Bronchial epithelial cell (primary cell): ENCODE data around the gene SARS1. TPM values are rescaled to one million over a fixed set of nuclear protein-coding genes. Genes with fewer than 3 reads are reported as not detected.
A peak's percentile ranks its signal among the peaks of the same experiment; 100 is the strongest.

ENCODE experiments used
- DNase-seq: peaks from one replicate; pipeline ENCODE4 v3.0.0-alpha.2; 2010; ENCODE audit warnings: low read depth
- FAIRE-seq: peaks from 2 replicates; lab custom pipeline; 2011; peaks lifted over from hg19 to GRCh38; lab: Jason Lieb, UNC
- H3K27me3 ChIP-seq: 2 replicates; pipeline ENCODE4 v1.5.1; 2011; ENCODE audit warnings: low read length; ENCODE audit not compliant: control insufficient read depth, insufficient read depth
- H3K36me3 ChIP-seq: 2 replicates; pipeline ENCODE4 v1.5.1; 2011; ENCODE audit warnings: low read length; ENCODE audit not compliant: control insufficient read depth, insufficient read depth
- H3K4me3 ChIP-seq: 2 replicates; pipeline ENCODE4 v1.5.1; 2011; ENCODE audit warnings: mild to moderate bottlenecking, low read depth, low read length, control low read depth
- CTCF ChIP-seq: IDR thresholded peaks from 2 replicates; pipeline ENCODE4 v1.5.1; 2011; ENCODE audit warnings: mild to moderate bottlenecking, moderate library complexity, low read length, control low read depth, inconsistent platforms; ENCODE audit not compliant: insufficient read depth, severe bottlenecking
- total RNA-seq: library from RNA; depleted of rRNA; stranded (reverse); fragments of >200 nt; gene quantifications from 2 replicates; pipeline ENCODE4 v1.2.1, GENCODE V29; 2014

SARS1 gene
- total RNA-seq, 1 donor from 2014 or later, result 572 TPM

- Histone ChIP-seq H3K4me3 (no peak overlapping the region), H3K36me3 (peaks cover 57% of the 10 kb centered on the region), H3K27me3 (no peaks in the 10 kb centered on the region)
- TF ChIP-seq CTCF, result no peak
- FAIRE-seq (no peak), DNase-seq (no peak)
These were observed 51.3 kb downstream of the SARS1 start for GRCh38 chr1:109265016-109265415.

- Histone ChIP-seq H3K4me3 (no peak overlapping the region), H3K36me3 (peaks cover 63% of the 10 kb centered on the region), H3K27me3 (no peaks in the 10 kb centered on the region)
- FAIRE-seq (no peak), DNase-seq (no peak)
- TF ChIP-seq CTCF, result no peak
These were observed 52.1 kb downstream of the SARS1 start for GRCh38 chr1:109265741-109266330.

GRCh38 chr1:109266965-109267364, 53.2 kb downstream of the SARS1 start:
- Histone ChIP-seq H3K36me3 (peaks cover 63% of the 10 kb centered on the region), H3K4me3 (no peak overlapping the region), H3K27me3 (no peaks in the 10 kb centered on the region)
- TF ChIP-seq CTCF, result no peak
- peak; percentile 89 for FAIRE-seq
- DNase-seq, result peak; percentile 84

- no peaks in the 10 kb centered on the region for H3K27me3 ChIP-seq
- no peak overlapping the region for H3K4me3 ChIP-seq
- TF ChIP-seq CTCF, result no peak
- FAIRE-seq, result no peak
- no peak for DNase-seq
- peaks cover 70% of the 10 kb centered on the region for H3K36me3 ChIP-seq
These were observed 54.1 kb downstream of the SARS1 start for GRCh38 chr1:109267743-109268300.

GRCh38 chr1:109268431-109269211, 54.9 kb downstream of the SARS1 start:
- no peak for FAIRE-seq
- H3K36me3 ChIP-seq, result peaks cover 72% of the 10 kb centered on the region

More at GRCh38 chr1:109268431-109269211, 54.9 kb downstream of the SARS1 start:
- Histone ChIP-seq H3K27me3 (no peaks in the 10 kb centered on the region), H3K4me3 (no peak overlapping the region)
- TF ChIP-seq CTCF, result no peak
- DNase-seq, result no peak
